ENCODE data around the gene IRAK2.
A peak's percentile ranks its signal among the peaks of the same experiment; 100 is the strongest.
"Not testable (repeated sequence)": the region's sequence is repeated elsewhere in the genome, so short reads cannot be mapped to it uniquely, and the experiment has no call there.

IRAK2 gene

GRCh38 chr3:10157031-10157430 lies 7.7 kb upstream of the IRAK2 start:
- DNase-seq, result no peak
- intact Hi-C loops (cut with DNase I), result no loop called here

GRCh38 chr3:10158555-10158954 lies 6.2 kb upstream of the IRAK2 start:
- intact Hi-C loops (cut with DNase I); DNase-seq: not testable (repeated sequence)

GRCh38 chr3:10160346-10160745 lies 4.4 kb upstream of the IRAK2 start:
- intact Hi-C loops (cut with DNase I), result no loop called here

GRCh38 chr3:10160925-10161324 lies 3.8 kb upstream of the IRAK2 start:
- intact Hi-C loops (cut with DNase I), result no loop called here
- DNase-seq, result no peak

More at GRCh38 chr3:10160346-10160745, 4.4 kb upstream of the IRAK2 start:
- no peak for DNase-seq

- no peak for DNase-seq
- intact Hi-C loops (cut with DNase I), result no loop called here
These were observed 2.5 kb upstream of the IRAK2 start for GRCh38 chr3:10162185-10162584.

GRCh38 chr3:10164201-10164545 lies 546 bp upstream of the IRAK2 start:
- intact Hi-C loops (cut with DNase I), result not testable (repeated sequence)

GRCh38 chr3:10166213-10166604 lies 1.5 kb downstream of the IRAK2 start:
- DNase-seq, result no peak
- intact Hi-C loops (cut with DNase I), result no loop called here

More at GRCh38 chr3:10164201-10164545, 546 bp upstream of the IRAK2 start:
- not testable (repeated sequence) for DNase-seq

GRCh38 chr3:10169000-10169496 lies 4.3 kb downstream of the IRAK2 start:
- no peak for DNase-seq
- intact Hi-C loops (cut with DNase I), result no loop called here

- no peak for DNase-seq
- intact Hi-C loops (cut with DNase I), result loop anchor here (10.0 kb wide), 1 partner anchor 54 kb away; no protein-coding TSS in a partner anchor
These were observed 6.3 kb downstream of the IRAK2 start for GRCh38 chr3:10170915-10171478.

- no peak for DNase-seq
- intact Hi-C loops (cut with DNase I), result loop anchor here (10.0 kb wide), 1 partner anchor 51 kb away; no protein-coding TSS in a partner anchor
These were observed 8.6 kb downstream of the IRAK2 start for GRCh38 chr3:10173095-10173925.

- intact Hi-C loops (cut with DNase I), result loop anchor here (10.0 kb wide), 1 partner anchor 51 kb away; no protein-coding TSS in a partner anchor
- DNase-seq, result peak in 41 of 42 donors; percentile 10 to 86 (median 52)
These were observed 9.3 kb downstream of the IRAK2 start for GRCh38 chr3:10173926-10174435.

GRCh38 chr3:10175334-10175733 lies 10.6 kb downstream of the IRAK2 start:
- DNase-seq, result not testable (repeated sequence)
- intact Hi-C loops (cut with DNase I), result loop anchor here (10.0 kb wide), 1 partner anchor 49 kb away; no protein-coding TSS in a partner anchor

- not testable (repeated sequence) for DNase-seq
- intact Hi-C loops (cut with DNase I), result loop anchor here (10.0 kb wide), 1 partner anchor 49 kb away; no protein-coding TSS in a partner anchor
These were observed 11.4 kb downstream of the IRAK2 start for GRCh38 chr3:10176150-10176549.

- intact Hi-C loops (cut with DNase I), result loop anchor here (10.0 kb wide), 1 partner anchor 47 kb away; no protein-coding TSS in a partner anchor
- no peak for DNase-seq
These were observed 13.0 kb downstream of the IRAK2 start for GRCh38 chr3:10177737-10178136.

GRCh38 chr3:10178892-10179291 lies 14.2 kb downstream of the IRAK2 start:
- DNase-seq, result no peak
- intact Hi-C loops (cut with DNase I), result loop anchor here (10.0 kb wide), 1 partner anchor 46 kb away; no protein-coding TSS in a partner anchor

GRCh38 chr3:10180289-10180688 lies 15.6 kb downstream of the IRAK2 start:
- intact Hi-C loops (cut with DNase I), result no loop called here
- DNase-seq, result no peak

- DNase-seq, result no peak
- intact Hi-C loops (cut with DNase I), result no loop called here
These were observed 16.1 kb downstream of the IRAK2 start for GRCh38 chr3:10180738-10181295.

- DNase-seq, result no peak
- intact Hi-C loops (cut with DNase I), result no loop called here
These were observed 18.2 kb downstream of the IRAK2 start for GRCh38 chr3:10182950-10183349.

GRCh38 chr3:10184250-10184649 lies 19.5 kb downstream of the IRAK2 start:
- intact Hi-C loops (cut with DNase I), result no loop called here
- DNase-seq, result no peak

Measured in head of caudate nucleus (tissue), 42 donors.